ENCODE data around the gene DAPK1. TPM values are rescaled to one million over a fixed set of nuclear protein-coding genes. Genes with fewer than 3 reads are reported as not detected.
"Not testable (repeated sequence)": the region's sequence is repeated elsewhere in the genome, so short reads cannot be mapped to it uniquely, and the experiment has no call there.

DAPK1 gene
- total RNA-seq, 2 experiments from 2014 or later, result 1.6 to 1.9 TPM

- H3K27ac Mint-ChIP-seq, result peak within 1 kb of the TSS; percentile 36
- no peaks in the 10 kb centered on the region for H3K9me3 Mint-ChIP-seq
- peaks cover 26% of the 10 kb centered on the region for H3K27me3 Mint-ChIP-seq
Observed at GRCh38 chr9:87725900-87726709, 228.4 kb downstream of the DAPK1 start, which contains the start of gene CTSL. TSS of gene CTSL (plus strand) at chr9:87726119. CDS start at chr9:87727604, 1,485 bp downstream.

GRCh38 chr9:87729246-87729645, 231.6 kb downstream of the DAPK1 start:
- H3K27ac Mint-ChIP-seq, result no peak overlapping the region
- no peak for DNase-seq
- peaks cover 6% of the 10 kb centered on the region for H3K4me1 Mint-ChIP-seq
- H3K27me3 Mint-ChIP-seq, result peaks cover 35% of the 10 kb centered on the region
- no peaks in the 10 kb centered on the region for H3K9me3 Mint-ChIP-seq
- no peaks in the 10 kb centered on the region for H3K36me3 Mint-ChIP-seq
- no peak overlapping the region for H3K4me3 Mint-ChIP-seq

More at GRCh38 chr9:87725900-87726709, 228.4 kb downstream of the DAPK1 start, which contains the start of gene CTSL:
- peak within 1 kb of the TSS; percentile 81 for H3K4me3 Mint-ChIP-seq
- H3K4me1 Mint-ChIP-seq, result peaks cover 1% of the 10 kb centered on the region
- peak; percentile 47 for DNase-seq
- H3K36me3 Mint-ChIP-seq, result no peaks in the 10 kb centered on the region

GRCh38 chr9:87731321-87731720, 233.7 kb downstream of the DAPK1 start:
- Mint-ChIP-seq H3K27me3 (peaks cover 29% of the 10 kb centered on the region), H3K9me3 (no peaks in the 10 kb centered on the region), H3K36me3 (no peaks in the 10 kb centered on the region), H3K27ac (no peak overlapping the region), H3K4me3 (no peak overlapping the region), H3K4me1 (peaks cover 6% of the 10 kb centered on the region)
- DNase-seq, result no peak

GRCh38 chr9:87732344-87732743, 234.7 kb downstream of the DAPK1 start:
- no peak overlapping the region for H3K27ac Mint-ChIP-seq
- peaks cover 29% of the 10 kb centered on the region for H3K27me3 Mint-ChIP-seq
- H3K4me3 Mint-ChIP-seq, result no peak overlapping the region
- peaks cover 6% of the 10 kb centered on the region for H3K4me1 Mint-ChIP-seq
- no peaks in the 10 kb centered on the region for H3K36me3 Mint-ChIP-seq
- no peaks in the 10 kb centered on the region for H3K9me3 Mint-ChIP-seq
- DNase-seq, result no peak

GRCh38 chr9:87732756-87733155, 235.1 kb downstream of the DAPK1 start:
- no peak overlapping the region for H3K27ac Mint-ChIP-seq
- H3K4me3 Mint-ChIP-seq, result no peak overlapping the region
- H3K9me3 Mint-ChIP-seq, result no peaks in the 10 kb centered on the region
- H3K36me3 Mint-ChIP-seq, result no peaks in the 10 kb centered on the region
- H3K27me3 Mint-ChIP-seq, result peaks cover 33% of the 10 kb centered on the region
- peaks cover 6% of the 10 kb centered on the region for H3K4me1 Mint-ChIP-seq
- no peak for DNase-seq

- Mint-ChIP-seq H3K4me1 (peaks cover 6% of the 10 kb centered on the region), H3K27me3 (peaks cover 39% of the 10 kb centered on the region), H3K9me3 (peaks cover 3% of the 10 kb centered on the region), H3K27ac (no peak overlapping the region), H3K4me3 (no peak overlapping the region), H3K36me3 (no peaks in the 10 kb centered on the region)
- DNase-seq, result no peak
Observed at GRCh38 chr9:87733273-87734052, 235.8 kb downstream of the DAPK1 start.

- no peaks in the 10 kb centered on the region for H3K36me3 Mint-ChIP-seq
- no peak overlapping the region for H3K4me3 Mint-ChIP-seq
- peaks cover 39% of the 10 kb centered on the region for H3K27me3 Mint-ChIP-seq
- peaks cover 6% of the 10 kb centered on the region for H3K4me1 Mint-ChIP-seq
- peaks cover 3% of the 10 kb centered on the region for H3K9me3 Mint-ChIP-seq
- DNase-seq, result no peak
- no peak overlapping the region for H3K27ac Mint-ChIP-seq
Observed at GRCh38 chr9:87734106-87734505, 236.4 kb downstream of the DAPK1 start.

GRCh38 chr9:87739546-87739945, 241.9 kb downstream of the DAPK1 start:
- DNase-seq, result no peak
- Mint-ChIP-seq H3K27ac (no peak overlapping the region), H3K4me1 (peaks cover 2% of the 10 kb centered on the region), H3K27me3 (peaks cover 40% of the 10 kb centered on the region), H3K9me3 (peaks cover 19% of the 10 kb centered on the region), H3K36me3 (no peaks in the 10 kb centered on the region), H3K4me3 (no peak overlapping the region)

GRCh38 chr9:87740209-87740608, 242.5 kb downstream of the DAPK1 start:
- Mint-ChIP-seq H3K4me1 (peaks cover 2% of the 10 kb centered on the region), H3K27ac (no peak overlapping the region), H3K27me3 (peaks cover 36% of the 10 kb centered on the region), H3K36me3 (no peaks in the 10 kb centered on the region), H3K9me3 (peaks cover 19% of the 10 kb centered on the region), H3K4me3 (no peak overlapping the region)
- DNase-seq, result no peak

- Mint-ChIP-seq H3K4me1 (peaks cover 2% of the 10 kb centered on the region), H3K9me3 (peaks cover 19% of the 10 kb centered on the region), H3K4me3 (no peak overlapping the region), H3K27ac (no peak overlapping the region), H3K27me3 (peaks cover 35% of the 10 kb centered on the region), H3K36me3 (no peaks in the 10 kb centered on the region)
- no peak for DNase-seq
Observed at GRCh38 chr9:87741326-87741725, 243.7 kb downstream of the DAPK1 start.

- Mint-ChIP-seq H3K4me3 (no peak overlapping the region), H3K27ac (no peak overlapping the region), H3K27me3 (peaks cover 38% of the 10 kb centered on the region), H3K36me3 (no peaks in the 10 kb centered on the region), H3K9me3 (peaks cover 19% of the 10 kb centered on the region), H3K4me1 (peaks cover 2% of the 10 kb centered on the region)
- DNase-seq, result no peak
Observed at GRCh38 chr9:87741891-87742290, 244.2 kb downstream of the DAPK1 start.

- peaks cover 33% of the 10 kb centered on the region for H3K27me3 Mint-ChIP-seq
- H3K36me3 Mint-ChIP-seq, result no peaks in the 10 kb centered on the region
- peaks cover 2% of the 10 kb centered on the region for H3K4me1 Mint-ChIP-seq
- H3K9me3 Mint-ChIP-seq, result peaks cover 19% of the 10 kb centered on the region
- H3K4me3 Mint-ChIP-seq, result no peak overlapping the region
- H3K27ac Mint-ChIP-seq, result no peak overlapping the region
- DNase-seq, result no peak
Observed at GRCh38 chr9:87742813-87743428, 245.3 kb downstream of the DAPK1 start.

- not testable (repeated sequence) for DNase-seq, H3K4me3 Mint-ChIP-seq, H3K4me1 Mint-ChIP-seq, H3K27ac Mint-ChIP-seq, H3K36me3 Mint-ChIP-seq
- Mint-ChIP-seq H3K27me3 (peaks cover 34% of the 10 kb centered on the region), H3K9me3 (peaks cover 16% of the 10 kb centered on the region)
Observed at GRCh38 chr9:87744247-87744646, 246.6 kb downstream of the DAPK1 start.

- H3K9me3 Mint-ChIP-seq, result peaks cover 16% of the 10 kb centered on the region
- H3K27me3 Mint-ChIP-seq, result peaks cover 22% of the 10 kb centered on the region
- H3K27ac Mint-ChIP-seq, result no peak overlapping the region
- no peaks in the 10 kb centered on the region for H3K36me3 Mint-ChIP-seq
- no peak for DNase-seq
- no peak overlapping the region for H3K4me3 Mint-ChIP-seq
- H3K4me1 Mint-ChIP-seq, result peaks cover 1% of the 10 kb centered on the region
Observed at GRCh38 chr9:87746186-87746585, 248.5 kb downstream of the DAPK1 start.

GRCh38 chr9:87748881-87749280, 251.2 kb downstream of the DAPK1 start:
- H3K4me1 Mint-ChIP-seq, result no peaks in the 10 kb centered on the region
- peaks cover 5% of the 10 kb centered on the region for H3K9me3 Mint-ChIP-seq
- H3K27me3 Mint-ChIP-seq, result peaks cover 18% of the 10 kb centered on the region
- DNase-seq, result no peak
- no peak overlapping the region for H3K4me3 Mint-ChIP-seq
- H3K27ac Mint-ChIP-seq, result no peak overlapping the region
- H3K36me3 Mint-ChIP-seq, result no peaks in the 10 kb centered on the region
